ENCODE data around the gene ITPKB.

Gene ITPKB

GRCh38 chr1:226738995-226739695, at the start of gene ITPKB:
TSS of gene ITPKB (minus strand) at chr1:226739282. CDS start at chr1:226737458, 1,824 bp downstream.
- peak within 1 kb of the TSS; percentile 69 to 73 for H3K4me3 ChIP-seq (replicated peaks in 1 of 2; ENCODE audit: low read depth in 2 of 2, low read length in 2 of 2)
- peak; percentile 87 to 92 for DNase-seq (ENCODE audit: low read depth in 2 of 2)
- TF ChIP-seq, protein P1, sequence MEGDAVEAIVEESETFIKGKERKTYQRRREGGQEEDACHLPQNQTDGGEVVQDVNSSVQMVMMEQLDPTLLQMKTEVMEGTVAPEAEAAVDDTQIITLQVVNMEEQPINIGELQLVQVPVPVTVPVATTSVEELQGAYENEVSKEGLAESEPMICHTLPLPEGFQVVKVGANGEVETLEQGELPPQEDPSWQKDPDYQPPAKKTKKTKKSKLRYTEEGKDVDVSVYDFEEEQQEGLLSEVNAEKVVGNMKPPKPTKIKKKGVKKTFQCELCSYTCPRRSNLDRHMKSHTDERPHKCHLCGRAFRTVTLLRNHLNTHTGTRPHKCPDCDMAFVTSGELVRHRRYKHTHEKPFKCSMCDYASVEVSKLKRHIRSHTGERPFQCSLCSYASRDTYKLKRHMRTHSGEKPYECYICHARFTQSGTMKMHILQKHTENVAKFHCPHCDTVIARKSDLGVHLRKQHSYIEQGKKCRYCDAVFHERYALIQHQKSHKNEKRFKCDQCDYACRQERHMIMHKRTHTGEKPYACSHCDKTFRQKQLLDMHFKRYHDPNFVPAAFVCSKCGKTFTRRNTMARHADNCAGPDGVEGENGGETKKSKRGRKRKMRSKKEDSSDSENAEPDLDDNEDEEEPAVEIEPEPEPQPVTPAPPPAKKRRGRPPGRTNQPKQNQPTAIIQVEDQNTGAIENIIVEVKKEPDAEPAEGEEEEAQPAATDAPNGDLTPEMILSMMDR (IDR thresholded peaks at IDR 0.05; ENCODE audit: low read depth, low read length): no peak

DNA sequence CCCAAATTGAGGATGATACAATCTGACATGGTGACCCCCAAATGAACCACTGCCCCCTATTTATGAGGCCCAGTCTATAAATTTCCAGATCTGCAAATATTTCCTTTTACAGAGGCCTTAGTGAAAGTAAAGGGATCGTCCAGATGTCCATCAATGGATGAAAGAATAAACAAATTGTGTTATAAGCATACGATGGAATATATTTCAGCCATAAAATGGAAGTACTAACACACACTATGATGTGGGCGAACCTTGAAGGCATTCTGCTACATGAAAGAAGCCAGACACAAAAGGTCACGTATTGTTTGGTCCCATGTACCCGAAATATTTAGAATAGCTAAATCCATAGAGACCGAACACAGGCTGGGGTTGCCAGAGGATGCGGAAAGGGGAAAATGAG, 48.6 kb upstream of the ITPKB start:
- no peak for DNase-seq (ENCODE audit: low read depth in 2 of 2)
- H3K4me3 ChIP-seq (replicated peaks in 1 of 2; ENCODE audit: low read depth in 2 of 2, low read length in 2 of 2): no peak overlapping the region
- TF ChIP-seq, protein P1 (IDR thresholded peaks at IDR 0.05; ENCODE audit: low read depth, low read length): no peak

GRCh38 chr1:226787071-226787470, 48.0 kb upstream of the ITPKB start:
- no peak overlapping the region for H3K4me3 ChIP-seq (replicated peaks in 1 of 2; ENCODE audit: low read depth in 2 of 2, low read length in 2 of 2)
- DNase-seq (ENCODE audit: low read depth in 2 of 2): no peak
- TF ChIP-seq, protein P1 (IDR thresholded peaks at IDR 0.05; ENCODE audit: low read depth, low read length): no peak

- DNase-seq (ENCODE audit: low read depth in 2 of 2): no peak
- no peak overlapping the region for H3K4me3 ChIP-seq (replicated peaks in 1 of 2; ENCODE audit: low read depth in 2 of 2, low read length in 2 of 2)
- TF ChIP-seq, protein P1 (IDR thresholded peaks at IDR 0.05; ENCODE audit: low read depth, low read length): no peak
These were observed 47.5 kb upstream of the ITPKB start for GRCh38 chr1:226786550-226786949.

DNA sequence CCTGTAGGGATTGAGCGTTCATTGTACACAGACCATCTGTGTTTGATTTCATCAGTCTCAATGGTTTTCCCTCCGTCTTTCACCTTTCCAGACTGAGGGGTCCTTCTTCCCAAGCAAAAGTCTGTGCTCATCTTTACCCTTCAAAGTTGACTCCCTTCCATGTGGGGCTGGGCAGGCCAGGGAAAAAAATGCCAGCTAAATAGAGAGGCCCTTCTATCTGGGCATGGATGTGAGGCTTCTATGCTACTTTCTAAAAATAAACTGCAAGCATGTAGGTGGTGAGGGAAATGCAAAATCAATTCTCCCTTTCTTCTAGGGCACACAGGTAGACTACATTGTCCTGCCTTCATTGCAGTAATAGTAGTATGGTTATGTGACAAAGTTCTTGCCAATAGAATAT, 46.7 kb upstream of the ITPKB start:
- DNase-seq (ENCODE audit: low read depth in 2 of 2): no peak
- H3K4me3 ChIP-seq (replicated peaks in 1 of 2; ENCODE audit: low read depth in 2 of 2, low read length in 2 of 2): no peak overlapping the region
- TF ChIP-seq, protein P1 (IDR thresholded peaks at IDR 0.05; ENCODE audit: low read depth, low read length): no peak

DNA sequence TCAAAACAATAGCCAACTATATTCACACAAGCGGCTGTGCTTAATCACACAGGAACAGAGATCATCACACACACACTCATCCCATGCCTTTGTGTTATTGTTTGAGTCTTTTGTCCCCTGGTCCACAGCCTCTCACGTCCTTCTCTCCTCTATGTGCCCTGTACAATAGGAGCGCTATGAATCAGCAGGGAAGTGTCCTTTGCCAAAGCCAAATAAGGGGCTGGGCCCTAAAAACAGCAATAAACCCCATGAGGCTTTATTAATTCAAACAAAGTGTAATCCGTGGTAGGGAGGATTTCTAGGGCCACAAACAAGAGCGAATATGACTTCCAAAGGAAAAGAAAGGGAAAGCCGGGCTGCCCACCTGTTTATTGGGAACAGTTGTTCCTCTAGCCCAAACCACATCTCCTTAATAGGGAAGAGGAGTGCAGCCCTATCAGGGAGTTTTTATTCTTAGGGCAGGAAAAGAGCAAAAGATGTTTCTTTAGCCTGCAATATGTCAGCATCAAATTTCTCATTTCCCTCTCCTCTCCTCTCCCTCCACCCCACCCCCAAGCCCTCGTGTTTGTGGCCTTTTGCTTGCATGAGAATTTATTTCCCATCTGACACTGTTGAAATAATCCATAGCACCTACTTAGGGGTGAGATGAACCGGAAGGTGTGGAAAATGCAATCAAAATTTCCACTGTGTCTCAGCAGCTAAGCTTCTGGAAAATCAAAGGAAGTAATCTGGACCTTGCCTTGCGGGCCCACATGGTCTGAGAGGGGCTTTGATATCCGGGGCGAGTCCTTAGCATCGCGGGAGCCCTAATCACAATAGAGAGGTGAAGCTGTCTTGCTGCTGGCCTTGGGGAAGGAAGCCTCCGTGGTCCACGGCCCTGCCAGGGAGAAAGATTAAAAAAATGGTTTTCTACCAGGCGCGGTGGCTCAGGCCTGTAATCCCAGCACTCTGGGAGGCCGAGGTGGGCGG, 45.3 kb upstream of the ITPKB start:
- peak; percentile 8 to 82 for DNase-seq (ENCODE audit: low read depth in 2 of 2)
- H3K4me3 ChIP-seq (replicated peaks in 1 of 2; ENCODE audit: low read depth in 2 of 2, low read length in 2 of 2): no peak overlapping the region
- TF ChIP-seq, protein P1 (IDR thresholded peaks at IDR 0.05; ENCODE audit: low read depth, low read length): no peak
